Trophoblast cell (in vitro differentiated cells and primary cell): ENCODE results near the gene APBA2.

Source experiments
- DNase-seq, 2 donors: peaks; one replicate each; pipeline ENCODE4 v3.0.0-alpha.2; 2016
- H2AFZ ChIP-seq: 2 replicates; pipeline ENCODE4 v1.6.1; 2013; ENCODE audit warnings: low read length, moderate library complexity, mild to moderate bottlenecking; ENCODE audit not compliant: insufficient read depth, poor library complexity
- H2AK5ac ChIP-seq: 2 replicates; pipeline ENCODE4 v1.6.1; 2013; ENCODE audit warnings: mild to moderate bottlenecking, low read length
- H2BK120ac ChIP-seq: 2 replicates; pipeline ENCODE4 v1.6.1; 2013; ENCODE audit warnings: low read length, mild to moderate bottlenecking, moderate library complexity; ENCODE audit not compliant: insufficient read depth, poor library complexity
- H2BK12ac ChIP-seq: 2 replicates; pipeline ENCODE4 v1.6.1; 2013; ENCODE audit warnings: mild to moderate bottlenecking, low read length, moderate library complexity
- H2BK5ac ChIP-seq: 2 replicates; pipeline ENCODE4 v1.6.1; 2013; ENCODE audit warnings: low read length, low read depth, moderate library complexity, mild to moderate bottlenecking; ENCODE audit not compliant: poor library complexity
- H3K14ac ChIP-seq: 2 replicates; pipeline ENCODE4 v1.6.1; 2013; ENCODE audit warnings: mild to moderate bottlenecking, low read length
- H3K18ac ChIP-seq: 2 replicates; pipeline ENCODE4 v1.6.1; 2013; ENCODE audit warnings: mild to moderate bottlenecking, low read length
- H3K23ac ChIP-seq: 2 replicates; pipeline ENCODE4 v1.6.1; 2013; ENCODE audit warnings: low read length
- H3K27ac ChIP-seq: 2 replicates; pipeline ENCODE4 v1.5.1; 2013; ENCODE audit warnings: low read depth, mild to moderate bottlenecking, inconsistent platforms, low read length, moderate library complexity
- H3K27me3 ChIP-seq: 2 replicates; pipeline ENCODE4 v1.6.1; 2013; ENCODE audit warnings: inconsistent platforms, mild to moderate bottlenecking, low read length, moderate library complexity; ENCODE audit not compliant: insufficient read depth
- H3K36me3 ChIP-seq, 2 experiments: 1 replicate in 1 of 2; 2 replicates in 1 of 2; pipeline ENCODE4 v1.6.1; 2013; ENCODE audit warnings: low read length in 2 of 2, mild to moderate bottlenecking in 2 of 2, moderate library complexity in 1 of 2; ENCODE audit not compliant: insufficient read depth in 2 of 2, control insufficient read depth in 1 of 2
- H3K4ac ChIP-seq: 2 replicates; pipeline ENCODE4 v1.6.1; 2013; ENCODE audit warnings: low read depth, mild to moderate bottlenecking, low read length, moderate library complexity
- H3K4me1 ChIP-seq, 2 experiments: 1 replicate in 1 of 2; 2 replicates in 1 of 2; pipeline ENCODE4 v1.6.1; 2013; ENCODE audit warnings: low read length in 2 of 2, mild to moderate bottlenecking in 2 of 2, moderate library complexity in 1 of 2; ENCODE audit not compliant: insufficient read depth in 2 of 2, control insufficient read depth in 1 of 2
- H3K4me2 ChIP-seq: 2 replicates; pipeline ENCODE4 v1.6.1; 2013; ENCODE audit warnings: inconsistent platforms, mild to moderate bottlenecking, low read length, moderate library complexity
- H3K4me3 ChIP-seq: 2 replicates; pipeline ENCODE4 v1.5.1; 2013; ENCODE audit warnings: mild to moderate bottlenecking, low read depth, low read length, inconsistent platforms
- H3K79me1 ChIP-seq: one replicate; pipeline ENCODE4 v1.6.1; 2013; ENCODE audit warnings: low read length
- H3K79me2 ChIP-seq: 2 replicates; pipeline ENCODE4 v1.6.1; 2013; ENCODE audit warnings: low read length, mild to moderate bottlenecking; ENCODE audit not compliant: control insufficient read depth, insufficient read depth, poor library complexity
- H3K9ac ChIP-seq: 2 replicates; pipeline ENCODE4 v1.6.1; 2013; ENCODE audit warnings: mild to moderate bottlenecking, low read length
- H3K9me3 ChIP-seq: 2 replicates; pipeline ENCODE4 v1.6.1; 2013; ENCODE audit warnings: low read depth, mild to moderate bottlenecking, control low read depth, inconsistent platforms, low read length; ENCODE audit not compliant: insufficient read depth
- H4K12ac ChIP-seq: 2 replicates; pipeline ENCODE4 v1.6.1; 2013; ENCODE audit warnings: low read depth, mild to moderate bottlenecking, low read length, moderate library complexity
- H4K8ac ChIP-seq: 2 replicates; pipeline ENCODE4 v1.6.1; 2013; ENCODE audit warnings: low read depth, mild to moderate bottlenecking, low read length, moderate library complexity
- H4K91ac ChIP-seq: one replicate; pipeline ENCODE4 v1.6.1; 2013; ENCODE audit warnings: low read depth, mild to moderate bottlenecking, low read length, moderate library complexity
- WGBS: extraction: QIAGEN DNeasy Blood & Tissue Kit; methylation state at CpG from one replicate; pipeline ENCODE4 v1.1.7; 2013; ENCODE audit warnings: missing lambda C conversion rate; ENCODE audit not compliant: insufficient read length, insufficient coverage; ENCODE audit errors: extremely low coverage; 5-methylcytosine and 5-hydroxymethylcytosine counted together

APBA2 gene

GRCh38 chr15:28873006-28873405 is 12.8 kb upstream of the APBA2 start:
- no peak overlapping the region for H3K27ac ChIP-seq
- H3K36me3 ChIP-seq, result no peaks in the 10 kb centered on the region
- H3K4me1 ChIP-seq, result no peaks in the 10 kb centered on the region
- no peaks in the 10 kb centered on the region for H3K79me2 ChIP-seq
- no peak overlapping the region for H2AK5ac ChIP-seq
- no peak overlapping the region for H3K4ac ChIP-seq
- no peak overlapping the region for H3K23ac ChIP-seq
- H4K12ac ChIP-seq, result no peak overlapping the region
- no peak overlapping the region for H2BK5ac ChIP-seq
- no peak overlapping the region for H2BK120ac ChIP-seq
- H4K91ac ChIP-seq, result no peak overlapping the region
- no peak overlapping the region for H3K14ac ChIP-seq
- H2AFZ ChIP-seq, result no peak overlapping the region
- no peak overlapping the region for H2BK12ac ChIP-seq
- peaks cover 3% of the 10 kb centered on the region for H3K9me3 ChIP-seq
- no CpG with 5 or more reads among the region's 5 CpGs for WGBS
- no peak for DNase-seq
- no peaks in the 10 kb centered on the region for H3K27me3 ChIP-seq
- H3K79me1 ChIP-seq, result no peaks in the 10 kb centered on the region
- no peak overlapping the region for H3K4me2 ChIP-seq
- no peak overlapping the region for H4K8ac ChIP-seq
- H3K18ac ChIP-seq, result no peak overlapping the region
- H3K9ac ChIP-seq, result no peak overlapping the region
- no peak overlapping the region for H3K4me3 ChIP-seq

- Histone ChIP-seq H3K4ac (no peak overlapping the region), H3K4me1 (no peaks in the 10 kb centered on the region), H2BK5ac (no peak overlapping the region), H3K4me2 (no peak overlapping the region), H4K91ac (no peak overlapping the region), H2BK120ac (no peak overlapping the region), H3K27me3 (no peaks in the 10 kb centered on the region), H3K79me1 (no peaks in the 10 kb centered on the region), H3K4me3 (no peak overlapping the region), H3K9ac (no peak overlapping the region), H2AK5ac (no peak overlapping the region), H3K14ac (no peak overlapping the region), H3K27ac (no peak overlapping the region), H4K12ac (no peak overlapping the region), H3K9me3 (peaks cover 3% of the 10 kb centered on the region), H3K18ac (no peak overlapping the region), H3K79me2 (no peaks in the 10 kb centered on the region), H2AFZ (no peak overlapping the region), H2BK12ac (no peak overlapping the region), H3K23ac (no peak overlapping the region), H3K36me3 (no peaks in the 10 kb centered on the region), H4K8ac (no peak overlapping the region)
- no CpG with 5 or more reads among the region's 10 CpGs for WGBS
- peak in 1 of 2 donors; percentile 18 for DNase-seq
These were observed 12.1 kb upstream of the APBA2 start for GRCh38 chr15:28873585-28874190.

- no peak for DNase-seq
- Histone ChIP-seq H2BK120ac (no peak overlapping the region), H3K4me3 (no peak overlapping the region), H2BK12ac (no peak overlapping the region), H3K9me3 (peaks cover 3% of the 10 kb centered on the region), H3K27ac (no peak overlapping the region), H3K9ac (no peak overlapping the region), H3K4ac (no peak overlapping the region), H3K18ac (no peak overlapping the region), H3K23ac (no peak overlapping the region), H2AFZ (no peak overlapping the region), H3K79me2 (no peaks in the 10 kb centered on the region), H3K79me1 (no peaks in the 10 kb centered on the region), H4K91ac (no peak overlapping the region), H3K14ac (no peak overlapping the region), H3K4me1 (no peaks in the 10 kb centered on the region), H3K36me3 (no peaks in the 10 kb centered on the region), H4K8ac (no peak overlapping the region), H4K12ac (no peak overlapping the region), H3K27me3 (no peaks in the 10 kb centered on the region), H2BK5ac (no peak overlapping the region), H3K4me2 (no peak overlapping the region), H2AK5ac (no peak overlapping the region)
- WGBS, result no CpG with 5 or more reads among the region's 4 CpGs
These were observed 10.2 kb upstream of the APBA2 start for GRCh38 chr15:28875461-28876000.

GRCh38 chr15:28876131-28876844 is 9.5 kb upstream of the APBA2 start:
- H3K27ac ChIP-seq, result no peak overlapping the region
- no peak overlapping the region for H3K9ac ChIP-seq
- no peaks in the 10 kb centered on the region for H3K79me2 ChIP-seq
- no peaks in the 10 kb centered on the region for H3K36me3 ChIP-seq
- H3K14ac ChIP-seq, result no peak overlapping the region
- H3K4me2 ChIP-seq, result no peak overlapping the region
- no peak overlapping the region for H2BK120ac ChIP-seq
- no peak overlapping the region for H3K4ac ChIP-seq
- WGBS, result no CpG with 5 or more reads among the region's 14 CpGs
- H2AFZ ChIP-seq, result no peak overlapping the region
- no peak for DNase-seq
- H2BK12ac ChIP-seq, result no peak overlapping the region
- H2BK5ac ChIP-seq, result no peak overlapping the region
- no peak overlapping the region for H4K8ac ChIP-seq
- H3K27me3 ChIP-seq, result no peaks in the 10 kb centered on the region
- H4K12ac ChIP-seq, result peak overlapping the region; percentile 44
- H4K91ac ChIP-seq, result no peak overlapping the region
- H3K4me3 ChIP-seq, result no peak overlapping the region
- no peak overlapping the region for H3K18ac ChIP-seq
- H3K23ac ChIP-seq, result no peak overlapping the region
- peaks cover 3% of the 10 kb centered on the region for H3K9me3 ChIP-seq
- H3K4me1 ChIP-seq, result no peaks in the 10 kb centered on the region
- no peak overlapping the region for H2AK5ac ChIP-seq
- H3K79me1 ChIP-seq, result no peaks in the 10 kb centered on the region
